Glutamatergic neuron (in vitro differentiated cells): ENCODE data around the gene ZNF780A. TPM values are rescaled to one million over a fixed set of nuclear protein-coding genes. Genes with fewer than 3 reads are reported as not detected.
"Not testable (repeated sequence)": the region's sequence is repeated elsewhere in the genome, so short reads cannot be mapped to it uniquely, and the experiment has no call there.

ENCODE experiments used
- DNase-seq: peaks from one replicate; pipeline ENCODE4 v3.0.0; 2022
- H3K27ac Mint-ChIP-seq: one replicate; pipeline ENCODE4 v1.8.0; 2020; ENCODE audit warnings: mild to moderate bottlenecking, mixed read lengths, inconsistent platforms; ENCODE audit not compliant: unreplicated experiment
- H3K27me3 Mint-ChIP-seq: one replicate; pipeline ENCODE4 v1.8.0; 2020; ENCODE audit warnings: mild to moderate bottlenecking, moderate library complexity, mixed read lengths, inconsistent platforms; ENCODE audit not compliant: unreplicated experiment
- H3K36me3 Mint-ChIP-seq: one replicate; pipeline ENCODE4 v1.8.0; 2020; ENCODE audit warnings: mild to moderate bottlenecking, mixed read lengths, inconsistent platforms; ENCODE audit not compliant: unreplicated experiment
- H3K4me1 Mint-ChIP-seq: one replicate; pipeline ENCODE4 v1.8.0; 2020; ENCODE audit warnings: mild to moderate bottlenecking, low read depth, mixed read lengths, inconsistent platforms; ENCODE audit not compliant: unreplicated experiment
- H3K4me3 Mint-ChIP-seq: one replicate; pipeline ENCODE4 v1.8.0; 2020; ENCODE audit warnings: mild to moderate bottlenecking, mixed read lengths, inconsistent platforms; ENCODE audit not compliant: unreplicated experiment
- H3K9me3 Mint-ChIP-seq: one replicate; pipeline ENCODE4 v1.8.0; 2020; ENCODE audit warnings: mild to moderate bottlenecking, moderate library complexity, mixed read lengths, inconsistent platforms; ENCODE audit not compliant: unreplicated experiment
- CTCF ChIP-seq: fragments of 200-600 bp; sonication (generic); IDR thresholded peaks from one replicate; pipeline ENCODE4 v1.5.0; 2021; ENCODE audit not compliant: partially characterized antibody, unreplicated experiment
- total RNA-seq: library from RNA; stranded (reverse); fragmentation: NEBNext Ultra II Directional; extraction: Animal tissue kit (Norgen Biotek cat#: 25700); gene quantifications from one replicate; pipeline ENCODE4 v1.2.1, GENCODE V29; 2021; ENCODE audit not compliant: unreplicated experiment

ZNF780A gene
- total RNA-seq, 1 donor from 2014 or later, result 20.0 TPM

DNA sequence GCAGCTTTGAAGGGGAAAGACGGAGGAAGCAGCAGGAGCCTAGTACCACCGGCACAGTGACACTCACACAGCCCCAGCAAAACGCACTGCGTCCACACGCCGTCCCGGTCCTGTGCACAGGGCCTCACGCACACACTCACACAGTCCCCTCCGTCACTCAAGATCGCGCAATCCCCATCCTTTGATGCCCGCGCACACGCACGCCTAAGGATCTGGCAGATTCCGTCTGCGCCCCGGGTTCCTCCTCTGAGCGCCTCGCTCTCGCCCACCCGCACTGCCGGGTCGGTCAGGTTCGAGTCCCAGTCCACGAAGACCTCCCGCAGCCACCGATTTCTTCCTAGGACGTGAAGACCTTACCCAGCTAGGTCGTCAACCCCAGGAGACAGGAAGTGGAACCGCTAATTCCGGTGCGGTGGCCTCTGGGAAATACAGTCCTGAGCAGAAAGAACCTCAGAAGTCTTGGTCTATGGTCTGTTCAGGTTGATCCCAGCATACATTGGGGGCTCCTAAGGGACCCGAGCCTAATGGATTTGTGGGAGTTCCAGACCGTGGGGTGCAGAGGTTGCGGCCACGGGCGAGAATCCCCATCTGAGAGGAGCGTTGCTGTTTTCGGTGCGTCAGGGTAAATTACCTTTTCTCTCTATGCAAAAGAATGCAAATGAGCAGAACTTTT, 34.8 kb downstream of the ZNF780A start, which contains the start of gene ZNF780B:
Gene ZNF780B (minus strand): TSS at position 400 of the 673 bp plus-strand sequence. CDS start 5,899 bp downstream, outside the sequence.
- Mint-ChIP-seq H3K27ac (peak within 1 kb of the TSS; percentile 92), H3K27me3 (no peaks in the 10 kb centered on the region), H3K9me3 (peaks cover 11% of the 10 kb centered on the region), H3K4me1 (peaks cover 2% of the 10 kb centered on the region), H3K4me3 (peak within 1 kb of the TSS; percentile 100), H3K36me3 (peaks cover 34% of the 10 kb centered on the region)
- peak; percentile 70 for DNase-seq
- no peak for TF ChIP-seq CTCF

DNA sequence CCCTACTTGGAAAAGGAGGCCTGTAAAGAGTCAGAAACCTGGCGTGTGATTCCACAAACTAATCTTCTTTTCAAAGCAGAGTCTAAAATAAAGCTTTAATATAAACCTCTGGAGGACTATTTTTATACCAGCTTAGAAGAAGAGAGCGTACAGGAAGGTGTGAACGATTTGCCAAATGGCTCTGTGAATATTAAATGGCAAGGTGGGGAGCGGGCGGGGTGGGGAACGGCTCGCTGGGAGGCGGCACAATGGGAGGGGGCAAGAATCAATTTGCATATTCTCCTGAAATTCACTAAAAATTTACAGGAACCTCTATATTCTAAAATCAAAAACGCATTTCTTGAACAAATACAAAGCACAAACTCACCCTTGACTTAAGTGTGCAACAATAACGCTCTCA, 35.7 kb downstream of the ZNF780A start:
- Mint-ChIP-seq H3K27me3 (no peaks in the 10 kb centered on the region), H3K27ac (no peak overlapping the region), H3K36me3 (peaks cover 34% of the 10 kb centered on the region), H3K4me1 (peaks cover 2% of the 10 kb centered on the region), H3K9me3 (peaks cover 11% of the 10 kb centered on the region), H3K4me3 (peak overlapping the region; percentile 100)
- no peak for DNase-seq
- TF ChIP-seq CTCF, result no peak

DNA sequence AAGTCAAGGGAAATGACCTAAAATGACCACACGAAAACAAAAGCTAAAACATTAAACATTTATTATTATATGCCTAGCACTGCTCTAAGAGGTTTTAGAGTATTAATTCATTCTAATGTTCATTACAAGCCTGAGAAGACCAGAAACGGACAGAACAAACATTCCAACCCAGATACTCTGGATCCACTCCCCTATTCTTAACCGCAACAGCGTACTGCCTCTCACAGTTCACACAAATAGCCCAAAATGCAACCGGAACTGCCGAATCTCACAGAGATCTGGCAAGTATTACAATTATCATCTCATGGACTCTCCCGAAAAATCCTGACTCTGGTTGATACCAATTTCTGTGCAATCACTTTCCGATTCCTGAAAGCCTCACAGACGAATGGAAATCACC, 36.1 kb downstream of the ZNF780A start:
- TF ChIP-seq CTCF, result no peak
- Mint-ChIP-seq H3K36me3 (peaks cover 33% of the 10 kb centered on the region), H3K9me3 (peaks cover 11% of the 10 kb centered on the region), H3K27ac (no peak overlapping the region), H3K27me3 (no peaks in the 10 kb centered on the region), H3K4me3 (peak overlapping the region; percentile 100), H3K4me1 (peaks cover 2% of the 10 kb centered on the region)
- DNase-seq, result no peak

- no peak overlapping the region for H3K27ac Mint-ChIP-seq
- no peaks in the 10 kb centered on the region for H3K27me3 Mint-ChIP-seq
- no peak overlapping the region for H3K4me3 Mint-ChIP-seq
- H3K36me3 Mint-ChIP-seq, result peaks cover 31% of the 10 kb centered on the region
- H3K4me1 Mint-ChIP-seq, result peaks cover 2% of the 10 kb centered on the region
- no peak for TF ChIP-seq CTCF
- H3K9me3 Mint-ChIP-seq, result peaks cover 11% of the 10 kb centered on the region
- no peak for DNase-seq
These were observed 37.3 kb downstream of the ZNF780A start for GRCh38 chr19:40053491-40053890.

GRCh38 chr19:40041718-40042117, 49.0 kb downstream of the ZNF780A start:
- DNase-seq, H3K27me3 Mint-ChIP-seq, H3K4me1 Mint-ChIP-seq, H3K4me3 Mint-ChIP-seq, H3K27ac Mint-ChIP-seq: not testable (repeated sequence)
- H3K36me3 Mint-ChIP-seq, result peaks cover 52% of the 10 kb centered on the region
- peaks cover 28% of the 10 kb centered on the region for H3K9me3 Mint-ChIP-seq

- H3K27ac Mint-ChIP-seq, DNase-seq, H3K27me3 Mint-ChIP-seq, H3K4me3 Mint-ChIP-seq, H3K4me1 Mint-ChIP-seq: not testable (repeated sequence)
- Mint-ChIP-seq H3K9me3 (peaks cover 27% of the 10 kb centered on the region), H3K36me3 (peaks cover 53% of the 10 kb centered on the region)
These were observed 52.7 kb downstream of the ZNF780A start for GRCh38 chr19:40038047-40038446.
